HG02943 (cell line): ENCODE data around the gene BLZF1.
"Not testable (repeated sequence)": the region's sequence is repeated elsewhere in the genome, so short reads cannot be mapped to it uniquely, and the experiment has no call there.

ENCODE experiments used
- ATAC-seq: cut with Tn5 transposase; IDR thresholded peaks from one replicate; pipeline ENCODE4 v1.9.1; 2021; ENCODE audit warnings: mild to moderate bottlenecking, low read depth, moderate library complexity; ENCODE audit not compliant: unreplicated experiment

Gene BLZF1

GRCh38 chr1:169348383-169349036, 19.5 kb upstream of the BLZF1 start:
- ATAC-seq: no peak

GRCh38 chr1:169360415-169360814, 7.6 kb upstream of the BLZF1 start:
- no peak for ATAC-seq

- no peak for ATAC-seq
These were observed 6.7 kb upstream of the BLZF1 start for GRCh38 chr1:169361281-169361680.

GRCh38 chr1:169363046-169363730, 4.8 kb upstream of the BLZF1 start:
- ATAC-seq: no peak

- no peak for ATAC-seq
These were observed 3.0 kb upstream of the BLZF1 start for GRCh38 chr1:169364948-169365347.

GRCh38 chr1:169367096-169367685, 804 bp upstream of the BLZF1 start:
- ATAC-seq: no peak

GRCh38 chr1:169368406-169368769, 393 bp downstream of the BLZF1 start:
- ATAC-seq: peak; percentile 15

GRCh38 chr1:169371404-169371803, 3.4 kb downstream of the BLZF1 start:
- no peak for ATAC-seq

GRCh38 chr1:169381162-169381561, 13.2 kb downstream of the BLZF1 start:
- ATAC-seq: no peak

- no peak for ATAC-seq
These were observed 15.5 kb downstream of the BLZF1 start for GRCh38 chr1:169383449-169383848.

- no peak for ATAC-seq
These were observed 19.4 kb downstream of the BLZF1 start for GRCh38 chr1:169387399-169387798.

GRCh38 chr1:169390303-169390702, 22.3 kb downstream of the BLZF1 start:
- ATAC-seq: no peak

- ATAC-seq: no peak
These were observed 24.4 kb downstream of the BLZF1 start for GRCh38 chr1:169392406-169392805.

GRCh38 chr1:169395955-169396354, 28.0 kb downstream of the BLZF1 start:
- no peak for ATAC-seq

- ATAC-seq: not testable (repeated sequence)
These were observed 34.6 kb downstream of the BLZF1 start for GRCh38 chr1:169402578-169402977.

- not testable (repeated sequence) for ATAC-seq
These were observed 40.3 kb downstream of the BLZF1 start for GRCh38 chr1:169408340-169408739.

GRCh38 chr1:169414952-169415351, 47.0 kb downstream of the BLZF1 start:
- ATAC-seq: no peak

- ATAC-seq: no peak
These were observed 53.3 kb downstream of the BLZF1 start for GRCh38 chr1:169421309-169421708.

- no peak for ATAC-seq
These were observed 58.2 kb downstream of the BLZF1 start for GRCh38 chr1:169426174-169426705.

GRCh38 chr1:169427081-169427641, 59.2 kb downstream of the BLZF1 start, which contains the start of gene CCDC181:
Gene CCDC181, minus strand, starts transcription at chr1:169427474. Its CDS starts 2,547 bp downstream, at chr1:169424927.
- ATAC-seq: peak; percentile 91
